Activated CD8-positive, alpha-beta T cell treated with anti-CD3 and anti-CD28 coated beads for 36 hours (primary cell): ENCODE results near the gene KRT25. TPM values are rescaled to one million over a fixed set of nuclear protein-coding genes. Genes with fewer than 3 reads are reported as not detected.
A peak's percentile ranks its signal among the peaks of the same experiment; 100 is the strongest.

Source experiments
- ATAC-seq: fragments of 200-7000 bp; cut with Tn5 transposase; one replicate; pipeline ENCODE4 v1.10.0; 2021; ENCODE audit warnings: mild to moderate bottlenecking, moderate library complexity
- CTCF ChIA-PET: fragments of 350-600 bp; sonication (Branson Sonifier 250); formaldehyde crosslinking; loops from one replicate; lab custom pipeline; 2021; ENCODE audit warnings: antibody characterized with exemption; lab: Charles Lee
- POLR2A ChIA-PET: fragments of 350-600 bp; sonication (Branson Sonifier 250); formaldehyde crosslinking; loops from one replicate; lab custom pipeline; 2021; ENCODE audit warnings: antibody characterized with exemption; lab: Charles Lee
- DNase-seq: peaks from one replicate; pipeline ENCODE4 v3.0.0-alpha.2; 2020
- H3K27ac Mint-ChIP-seq: one replicate; pipeline ENCODE4 v1.8.0; 2021; ENCODE audit warnings: mild to moderate bottlenecking, mixed read lengths
- H3K27me3 Mint-ChIP-seq: one replicate; pipeline ENCODE4 v1.8.0; 2021; ENCODE audit warnings: mixed read lengths
- H3K36me3 Mint-ChIP-seq: one replicate; pipeline ENCODE4 v1.8.0; 2021; ENCODE audit warnings: low read depth, mixed read lengths
- H3K4me1 Mint-ChIP-seq: one replicate; pipeline ENCODE4 v1.8.0; 2021; ENCODE audit warnings: low read depth, mixed read lengths
- H3K4me3 Mint-ChIP-seq: one replicate; pipeline ENCODE4 v1.8.0; 2021; ENCODE audit warnings: mild to moderate bottlenecking, moderate library complexity, mixed read lengths
- H3K9me3 Mint-ChIP-seq: one replicate; pipeline ENCODE4 v1.8.0; 2021; ENCODE audit warnings: mixed read lengths
- intact Hi-C: fragments of 100-400 bp; cut with micrococcal nuclease; formaldehyde crosslinking; loops from one replicate; pipeline ENCODE4 v1.10.0; 2022
- total RNA-seq, 2 experiments: library from RNA; stranded (reverse); gene quantifications; one replicate each; pipeline ENCODE4 v1.2.3, GENCODE V29; 2021
- TF ChIP-seq, protein P1 (sequence below): fragments of 200-600 bp; IDR thresholded peaks from one replicate; pipeline ENCODE4 v1.8.0; 2022; ENCODE audit warnings: antibody characterized with exemption, mild to moderate bottlenecking

KRT25 gene, protein sequence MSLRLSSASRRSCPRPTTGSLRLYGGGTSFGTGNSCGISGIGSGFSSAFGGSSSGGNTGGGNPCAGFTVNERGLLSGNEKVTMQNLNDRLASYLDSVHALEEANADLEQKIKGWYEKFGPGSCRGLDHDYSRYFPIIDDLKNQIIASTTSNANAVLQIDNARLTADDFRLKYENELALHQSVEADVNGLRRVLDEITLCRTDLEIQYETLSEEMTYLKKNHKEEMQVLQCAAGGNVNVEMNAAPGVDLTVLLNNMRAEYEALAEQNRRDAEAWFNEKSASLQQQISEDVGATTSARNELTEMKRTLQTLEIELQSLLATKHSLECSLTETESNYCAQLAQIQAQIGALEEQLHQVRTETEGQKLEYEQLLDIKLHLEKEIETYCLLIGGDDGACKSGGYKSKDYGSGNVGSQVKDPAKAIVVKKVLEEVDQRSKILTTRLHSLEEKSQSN
- not detected for total RNA-seq

GRCh38 chr17:40755231-40755630 is at the start of gene KRT25:
Gene KRT25, minus strand, starts transcription at chr17:40755331. Its CDS starts 60 bp downstream, at chr17:40755271.
- Mint-ChIP-seq H3K36me3 (no peaks in the 10 kb centered on the region), H3K9me3 (peaks cover 13% of the 10 kb centered on the region), H3K27me3 (peaks cover 36% of the 10 kb centered on the region), H3K4me3 (no peak within 1 kb of the TSS), H3K27ac (no peak within 1 kb of the TSS), H3K4me1 (no peaks in the 10 kb centered on the region)
- ATAC-seq (no peak), DNase-seq (no peak)
- POLR2A ChIA-PET, result no interaction called here
- intact Hi-C loops, result no loop called here
- CTCF ChIA-PET, result no interaction called here
- TF ChIP-seq, protein P1, sequence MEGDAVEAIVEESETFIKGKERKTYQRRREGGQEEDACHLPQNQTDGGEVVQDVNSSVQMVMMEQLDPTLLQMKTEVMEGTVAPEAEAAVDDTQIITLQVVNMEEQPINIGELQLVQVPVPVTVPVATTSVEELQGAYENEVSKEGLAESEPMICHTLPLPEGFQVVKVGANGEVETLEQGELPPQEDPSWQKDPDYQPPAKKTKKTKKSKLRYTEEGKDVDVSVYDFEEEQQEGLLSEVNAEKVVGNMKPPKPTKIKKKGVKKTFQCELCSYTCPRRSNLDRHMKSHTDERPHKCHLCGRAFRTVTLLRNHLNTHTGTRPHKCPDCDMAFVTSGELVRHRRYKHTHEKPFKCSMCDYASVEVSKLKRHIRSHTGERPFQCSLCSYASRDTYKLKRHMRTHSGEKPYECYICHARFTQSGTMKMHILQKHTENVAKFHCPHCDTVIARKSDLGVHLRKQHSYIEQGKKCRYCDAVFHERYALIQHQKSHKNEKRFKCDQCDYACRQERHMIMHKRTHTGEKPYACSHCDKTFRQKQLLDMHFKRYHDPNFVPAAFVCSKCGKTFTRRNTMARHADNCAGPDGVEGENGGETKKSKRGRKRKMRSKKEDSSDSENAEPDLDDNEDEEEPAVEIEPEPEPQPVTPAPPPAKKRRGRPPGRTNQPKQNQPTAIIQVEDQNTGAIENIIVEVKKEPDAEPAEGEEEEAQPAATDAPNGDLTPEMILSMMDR, result no peak

GRCh38 chr17:40803617-40804082 is 48.5 kb upstream of the KRT25 start:
- DNase-seq, result peak; percentile 89
- Mint-ChIP-seq H3K36me3 (no peaks in the 10 kb centered on the region), H3K4me1 (peaks cover 2% of the 10 kb centered on the region), H3K9me3 (no peaks in the 10 kb centered on the region), H3K27me3 (peaks cover 41% of the 10 kb centered on the region), H3K4me3 (no peak overlapping the region), H3K27ac (no peak overlapping the region)
- ATAC-seq, result peak; percentile 99
- TF ChIP-seq, protein P1, result peak; percentile 92
- CTCF ChIA-PET, result interaction anchor here (0.6 to 2.8 kb wide), 7 partner anchors 8 to 845 kb away, joined by 3 to 11 read pairs (median 4); no protein-coding TSS in a partner anchor
- intact Hi-C loops, result no loop called here
- POLR2A ChIA-PET, result no interaction called here

GRCh38 chr17:40801157-40801556 is 46.0 kb upstream of the KRT25 start:
- Mint-ChIP-seq H3K9me3 (no peaks in the 10 kb centered on the region), H3K4me1 (peaks cover 2% of the 10 kb centered on the region), H3K36me3 (no peaks in the 10 kb centered on the region), H3K27ac (no peak overlapping the region), H3K4me3 (no peak overlapping the region), H3K27me3 (peaks cover 33% of the 10 kb centered on the region)
- CTCF ChIA-PET, result no interaction called here
- intact Hi-C loops, result no loop called here
- ATAC-seq, result no peak
- POLR2A ChIA-PET, result no interaction called here
- TF ChIP-seq, protein P1, result no peak
- DNase-seq, result no peak

DNA sequence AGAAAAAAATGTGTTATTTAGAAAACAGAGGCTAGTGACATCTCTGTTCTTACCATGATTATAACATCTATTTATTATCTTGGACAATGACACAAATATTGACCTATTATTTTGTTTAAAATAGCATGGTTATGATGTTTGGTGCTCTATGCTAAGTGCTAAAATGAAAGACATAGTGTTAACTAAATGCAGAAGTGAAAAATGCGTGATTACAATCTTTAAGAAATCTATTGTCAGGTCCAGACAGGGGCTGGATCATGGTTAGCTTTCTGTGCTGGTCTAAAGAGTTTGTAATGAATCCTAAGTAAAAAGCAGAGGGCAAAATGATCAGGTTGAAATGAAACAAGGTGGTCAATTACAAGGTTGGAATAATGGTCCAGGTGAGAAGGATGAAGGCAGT is 45.2 kb upstream of the KRT25 start:
- DNase-seq (no peak), ATAC-seq (no peak)
- Mint-ChIP-seq H3K4me1 (peaks cover 2% of the 10 kb centered on the region), H3K4me3 (no peak overlapping the region), H3K27me3 (peaks cover 30% of the 10 kb centered on the region), H3K36me3 (no peaks in the 10 kb centered on the region), H3K27ac (no peak overlapping the region), H3K9me3 (no peaks in the 10 kb centered on the region)
- intact Hi-C loops, result no loop called here
- POLR2A ChIA-PET, result no interaction called here
- CTCF ChIA-PET, result no interaction called here
- TF ChIP-seq, protein P1, result no peak

GRCh38 chr17:40799859-40800258 is 44.7 kb upstream of the KRT25 start, which contains the start of gene KRT28:
Gene KRT28, minus strand, starts transcription at chr17:40799959. Its CDS starts 66 bp downstream, at chr17:40799893.
- POLR2A ChIA-PET, result no interaction called here
- TF ChIP-seq, protein P1, result no peak
- DNase-seq (no peak), ATAC-seq (no peak)
- CTCF ChIA-PET, result no interaction called here
- H3K36me3 Mint-ChIP-seq, result no peaks in the 10 kb centered on the region
- no peaks in the 10 kb centered on the region for H3K9me3 Mint-ChIP-seq
- intact Hi-C loops, result no loop called here
- no peak within 1 kb of the TSS for H3K27ac Mint-ChIP-seq
- no peak within 1 kb of the TSS for H3K4me3 Mint-ChIP-seq
- H3K27me3 Mint-ChIP-seq, result peaks cover 27% of the 10 kb centered on the region
- peaks cover 2% of the 10 kb centered on the region for H3K4me1 Mint-ChIP-seq
